Measurements from ENCODE around the gene PRKN. TPM values are rescaled to one million over a fixed set of nuclear protein-coding genes. Genes with fewer than 3 reads are reported as not detected.

The PRKN gene
- polyA plus RNA-seq, 1 donor from 2014 or later: 1.2 TPM

- Histone ChIP-seq H2AFZ (ENCODE audit: low read depth, low read length) (no peak overlapping the region), H3K9me2 (ENCODE audit: insufficient read depth, low read length) (no peaks in the 10 kb centered on the region), H3K9me3 (ENCODE audit: low read length) (no peaks in the 10 kb centered on the region), H3K4me2 (ENCODE audit: low read length) (no peak overlapping the region), H3K9ac (ENCODE audit: low read length) (no peak overlapping the region), H3K27me3 (ENCODE audit: insufficient read depth, low read depth, low read length) (no peaks in the 10 kb centered on the region), H4K20me1 (ENCODE audit: insufficient read depth) (no peaks in the 10 kb centered on the region), H3K36me3 (ENCODE audit: insufficient read depth, low read length) (no peaks in the 10 kb centered on the region), H3F3A (ENCODE audit: insufficient read depth, low read length, poor library complexity, severe bottlenecking) (no peaks in the 10 kb centered on the region), H3K27ac (ENCODE audit: low read length) (no peak overlapping the region), H3K4me3 (ENCODE audit: low read length) (no peak overlapping the region), H3K79me2 (replicated peaks; ENCODE audit: insufficient read depth, low read length) (no peaks in the 10 kb centered on the region)
- no peak for TF ChIP-seq POLR2AphosphoS5 (IDR thresholded peaks at IDR 0.05)
- TF ChIP-seq EZH2 (IDR thresholded peaks at IDR 0.05; ENCODE audit: borderline replicate concordance, insufficient read depth, low read length, poor library complexity, severe bottlenecking): no peak
- TF ChIP-seq SMC3 (conservative IDR thresholded peaks at IDR 0.05; ENCODE audit: poor library complexity): no peak
- no peak for TF ChIP-seq REST (IDR thresholded peaks at IDR 0.05; ENCODE audit: borderline replicate concordance)
- no peak for TF ChIP-seq CTCF (IDR thresholded peaks at IDR 0.05; ENCODE audit: poor library complexity, severe bottlenecking)
- TF ChIP-seq EP300 (conservative IDR thresholded peaks at IDR 0.05; ENCODE audit: poor library complexity, severe bottlenecking): no peak
- TF ChIP-seq MXI1 (conservative IDR thresholded peaks at IDR 0.05; ENCODE audit: poor library complexity, severe bottlenecking): no peak
- TF ChIP-seq TAF1 (IDR thresholded peaks at IDR 0.05; ENCODE audit: low read depth): no peak
- TF ChIP-seq RAD21 (conservative IDR thresholded peaks at IDR 0.05): no peak
These were observed 1051.0 kb downstream of the PRKN start for GRCh38 chr6:161676586-161676985.

- TF ChIP-seq POLR2AphosphoS5 (IDR thresholded peaks at IDR 0.05) (peak; percentile 51), REST (IDR thresholded peaks at IDR 0.05; ENCODE audit: borderline replicate concordance) (no peak), CTCF (IDR thresholded peaks at IDR 0.05; ENCODE audit: poor library complexity, severe bottlenecking) (no peak)
- Histone ChIP-seq H3K36me3 (ENCODE audit: insufficient read depth, low read length) (no peaks in the 10 kb centered on the region), H3K27ac (ENCODE audit: low read length) (peak overlapping the region; percentile 24), H3K9ac (ENCODE audit: low read length) (no peak overlapping the region), H4K20me1 (ENCODE audit: insufficient read depth) (no peaks in the 10 kb centered on the region), H3K9me2 (ENCODE audit: insufficient read depth, low read length) (no peaks in the 10 kb centered on the region), H3K27me3 (ENCODE audit: insufficient read depth, low read depth, low read length) (no peaks in the 10 kb centered on the region), H3K79me2 (replicated peaks; ENCODE audit: insufficient read depth, low read length) (no peaks in the 10 kb centered on the region), H3K4me2 (ENCODE audit: low read length) (no peak overlapping the region), H3K4me3 (ENCODE audit: low read length) (no peak overlapping the region), H3K9me3 (ENCODE audit: low read length) (no peaks in the 10 kb centered on the region), H2AFZ (ENCODE audit: low read depth, low read length) (no peak overlapping the region), H3F3A (ENCODE audit: insufficient read depth, low read length, poor library complexity, severe bottlenecking) (no peaks in the 10 kb centered on the region)
These were observed 1052.5 kb downstream of the PRKN start for GRCh38 chr6:161674930-161675682.

All from neural cell (in vitro differentiated cells).